DMS79 (cell line): Measurements from ENCODE around the gene H2BK1.

Experiments used
- DNase-seq: peaks from one replicate; lab custom pipeline; 2025; lab: John Stamatoyannopoulos, UW

Gene H2BK1

GRCh38 chr7:151177310-151177709 lies 33.0 kb downstream of the H2BK1 start:
- no peak for DNase-seq

- no peak for DNase-seq
Measured at GRCh38 chr7:151176401-151176800, 33.9 kb downstream of the H2BK1 start.

DNA sequence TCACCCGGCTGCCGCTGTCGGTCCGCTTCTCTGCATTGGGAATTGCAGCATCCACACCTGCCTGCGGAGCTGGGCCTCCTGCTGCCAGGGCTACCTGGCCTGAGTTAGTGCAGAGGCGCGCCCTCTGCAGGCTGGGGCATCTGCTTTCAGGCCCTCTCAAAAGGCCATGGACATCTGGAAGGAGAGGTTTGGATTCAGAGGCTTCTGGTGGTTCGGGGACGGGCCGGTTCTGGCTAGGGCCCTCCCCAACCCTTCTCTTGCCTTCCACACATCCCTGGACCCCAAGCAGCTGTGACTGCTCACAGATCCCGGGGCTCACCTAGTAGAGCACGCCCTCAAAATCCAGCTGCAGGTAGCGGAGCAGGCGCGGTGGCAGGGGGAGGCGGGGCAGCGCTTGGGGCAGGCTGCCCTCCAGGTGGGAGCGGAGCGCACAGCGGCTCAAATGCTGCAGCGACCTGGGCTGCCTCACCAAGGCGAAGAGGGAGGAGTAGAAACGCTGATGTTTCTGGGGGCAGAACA lies 34.4 kb downstream of the H2BK1 start:
- DNase-seq, result no peak

DNA sequence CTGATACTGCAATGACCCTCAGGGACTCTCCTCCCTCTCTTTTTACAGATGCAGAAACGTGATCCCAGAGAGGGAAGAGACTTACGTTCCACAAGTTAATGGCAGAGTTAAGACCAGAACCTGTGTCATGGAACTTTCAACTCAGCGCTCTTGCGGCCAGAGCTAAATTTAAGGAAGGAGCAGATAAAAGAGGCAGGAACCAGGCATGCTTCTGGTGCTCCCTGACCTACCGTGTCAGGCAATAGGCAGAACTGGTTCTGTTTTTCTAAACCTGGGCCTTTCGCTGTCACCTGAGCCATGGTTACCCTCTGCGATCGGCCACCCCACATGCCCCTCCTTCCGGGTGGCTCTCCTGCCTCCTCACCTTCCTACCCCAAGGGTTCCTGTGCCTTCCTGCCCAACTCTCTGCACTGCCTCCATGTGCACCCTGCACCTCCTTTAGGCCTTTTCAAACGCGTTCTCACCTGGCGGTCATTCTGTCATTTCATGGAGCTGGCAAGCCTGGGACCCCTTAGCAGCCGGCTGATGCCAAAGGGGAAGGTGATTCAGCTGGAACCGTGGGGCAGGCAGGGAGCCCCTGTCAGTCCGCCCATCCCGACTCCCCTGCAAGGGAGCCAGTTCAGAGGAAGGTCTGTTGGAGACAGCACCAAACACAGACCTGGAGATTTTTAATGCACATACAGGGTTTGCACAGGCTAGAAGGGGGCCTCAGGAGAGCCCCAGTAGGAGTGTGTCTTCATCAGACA lies 35.1 kb downstream of the H2BK1 start:
- DNase-seq, result no peak

DNA sequence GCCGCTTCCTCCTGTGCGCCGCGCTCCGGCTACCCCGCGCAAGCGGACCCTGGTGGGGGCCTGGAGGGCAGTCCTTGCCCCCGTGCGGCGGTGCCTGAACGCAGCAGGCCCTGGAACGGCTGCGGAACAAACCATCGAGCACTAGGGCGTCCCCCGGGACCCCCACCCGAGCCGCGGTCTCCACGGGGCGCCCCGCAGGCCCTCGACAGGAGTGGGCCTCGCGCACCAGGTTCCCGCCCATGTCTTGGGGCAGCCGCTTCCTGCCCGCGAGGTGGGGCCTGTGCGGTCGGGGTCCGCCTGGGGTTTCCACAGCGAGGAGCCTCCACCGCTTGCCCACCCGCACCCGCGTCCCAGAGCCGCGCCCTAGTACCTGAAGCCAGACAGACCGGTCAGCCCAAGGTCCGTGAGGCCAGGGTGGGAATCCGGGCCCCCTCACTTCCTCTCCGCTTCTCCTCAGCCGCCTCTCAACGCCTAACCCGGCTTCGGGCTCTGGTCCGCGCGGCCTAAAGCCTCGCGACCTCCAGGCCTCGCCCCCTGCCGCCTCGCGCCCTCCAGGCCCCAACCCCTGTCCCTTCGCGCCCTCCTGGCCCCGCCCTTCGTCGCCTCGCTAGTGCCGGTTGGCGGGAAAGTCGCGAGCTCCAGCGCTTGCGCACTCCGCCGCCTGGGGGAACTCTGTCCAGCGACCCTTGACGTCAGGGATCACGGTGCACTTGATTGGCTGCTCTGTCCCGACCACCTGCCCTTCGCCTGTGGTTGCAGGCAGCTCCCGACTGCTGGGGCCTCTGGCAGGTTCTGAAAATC lies 35.8 kb downstream of the H2BK1 start:
- no peak for DNase-seq

GRCh38 chr7:151173386-151174245 lies 36.7 kb downstream of the H2BK1 start:
- no peak for DNase-seq

- DNase-seq, result no peak
Measured at GRCh38 chr7:151172273-151173141, 37.8 kb downstream of the H2BK1 start.

DNA sequence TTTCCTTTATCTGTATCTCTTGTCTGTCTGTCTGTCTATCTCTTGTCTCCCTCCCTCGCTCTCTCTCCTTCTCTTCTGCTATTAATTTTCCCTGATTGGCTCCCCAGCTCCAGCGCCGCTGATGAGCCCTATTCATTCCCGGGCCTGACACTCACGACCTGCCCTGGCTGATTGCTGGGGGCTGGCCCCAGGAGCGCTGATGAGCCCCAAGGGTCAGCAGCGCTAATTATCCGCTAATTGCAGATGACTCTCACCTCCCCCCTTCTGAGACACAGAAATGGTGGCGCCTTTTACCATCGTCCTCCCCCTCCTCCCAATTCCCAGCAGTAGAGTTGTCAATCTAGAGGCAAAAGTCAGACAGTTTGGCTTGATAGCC lies 41.5 kb downstream of the H2BK1 start:
- DNase-seq, result no peak

GRCh38 chr7:151168003-151168786 lies 42.1 kb downstream of the H2BK1 start:
- no peak for DNase-seq

- DNase-seq, result no peak
Measured at GRCh38 chr7:151167197-151167961, 42.9 kb downstream of the H2BK1 start, which contains the start of gene GBX1. Gene GBX1 (minus strand): TSS chr7:151167694. CDS start chr7:151167548, 146 bp downstream.

GRCh38 chr7:151166629-151167196 lies 43.6 kb downstream of the H2BK1 start:
- DNase-seq, result no peak

DNA sequence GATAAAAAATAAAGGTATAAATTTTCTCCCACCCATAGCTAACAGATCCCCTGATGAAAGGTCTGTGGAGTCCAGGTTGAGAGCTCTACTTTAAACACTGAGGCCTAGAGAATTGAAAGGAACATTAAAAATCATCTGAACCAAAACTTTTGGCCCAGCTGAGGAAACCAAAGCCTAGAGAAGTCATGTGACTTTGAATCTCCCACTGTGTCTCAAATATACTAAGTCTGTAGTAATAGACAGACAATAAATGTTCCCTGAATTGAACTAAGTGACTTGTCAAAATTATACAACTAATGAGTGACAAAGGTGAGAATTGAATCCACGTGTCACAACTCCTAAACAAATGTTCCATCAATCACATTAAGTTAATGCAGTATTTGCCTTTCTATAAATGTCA lies 48.5 kb downstream of the H2BK1 start:
- no peak for DNase-seq
